Endothelial cell of umbilical vein (primary cell): Measurements from ENCODE around the gene NUP62. TPM values are rescaled to one million over a fixed set of nuclear protein-coding genes. Genes with fewer than 3 reads are reported as not detected.

Source experiments
- BruUV-seq: library from RNA; stranded (reverse); fragments of 400-500 nt; replicated peaks from 2 replicates; lab custom pipeline; 2021; lab: Mats Ljungman, UMichigan
- CTCF ChIA-PET: fragments of 300-600, 350-600 bp; sonication (Branson Sonifier 250); formaldehyde crosslinking; loops from one replicate; lab custom pipeline; 2021; ENCODE audit warnings: antibody characterized with exemption, inconsistent platforms; lab: Charles Lee
- POLR2A ChIA-PET: fragments of 300-600, 350-600 bp; sonication (Branson Sonifier 250); formaldehyde crosslinking; loops from one replicate; lab custom pipeline; 2021; ENCODE audit warnings: antibody characterized with exemption, inconsistent platforms; lab: Charles Lee
- DNase-seq: peaks from one replicate; pipeline ENCODE4 v3.0.0-alpha.2; 2011; ENCODE audit warnings: low read depth, low spot score
- FAIRE-seq: peaks from 2 replicates; lab custom pipeline; 2011; peaks lifted over from hg19 to GRCh38; lab: Jason Lieb, UNC
- H2AFZ ChIP-seq: 2 replicates; pipeline ENCODE4 v1.6.0; 2012; ENCODE audit warnings: low read depth, low read length, control low read depth, inconsistent platforms
- H3K27ac ChIP-seq: 2 replicates; pipeline ENCODE4 v1.5.1; 2011; ENCODE audit warnings: low read depth, mild to moderate bottlenecking, control low read depth, low read length, moderate library complexity; ENCODE audit not compliant: insufficient read depth
- H3K27me3 ChIP-seq, 2 experiments: 2 replicates each; pipeline versions ENCODE4 v1.6.0 to v1.6.1; 2011; ENCODE audit warnings: low read length in 2 of 2, mixed read lengths in 1 of 2; ENCODE audit not compliant: control insufficient read depth in 2 of 2, insufficient read depth in 2 of 2
- H3K36me3 ChIP-seq, 2 experiments: 2 replicates in 1 of 2; 3 replicates in 1 of 2; pipeline ENCODE4 v1.5.1; 2011; ENCODE audit warnings: low read length in 2 of 2, mild to moderate bottlenecking in 1 of 2, moderate library complexity in 1 of 2; ENCODE audit not compliant: control insufficient read depth in 2 of 2, insufficient read depth in 2 of 2; ENCODE audit errors: extremely low read depth in 1 of 2
- H3K4me1 ChIP-seq: 3 replicates; pipeline ENCODE4 v1.5.1; 2011; ENCODE audit warnings: mild to moderate bottlenecking, low read length; ENCODE audit not compliant: control insufficient read depth, insufficient read depth; ENCODE audit errors: extremely low read depth
- H3K4me2 ChIP-seq: 2 replicates; pipeline ENCODE4 v1.6.1; 2011; ENCODE audit warnings: low read length, control low read depth, mixed read lengths; ENCODE audit not compliant: insufficient read depth
- H3K4me3 ChIP-seq, 3 experiments: fragments of 200-600 bp in 1 of 3; sonication (generic), shearing (Covaris generic) in 1 of 3; replicated peaks in 1 of 3; 2 replicates each; pipeline ENCODE4 v1.5.1; 2011 to 2016; ENCODE audit warnings: control low read depth in 3 of 3, low read length in 3 of 3, mild to moderate bottlenecking in 2 of 3, inconsistent platforms in 1 of 3, low read depth in 1 of 3, moderate library complexity in 1 of 3; ENCODE audit not compliant: insufficient read depth in 1 of 3
- H3K79me2 ChIP-seq: 2 replicates; pipeline ENCODE4 v1.6.0; 2012; ENCODE audit warnings: low read length, inconsistent platforms; ENCODE audit not compliant: control insufficient read depth, insufficient read depth
- H3K9ac ChIP-seq: replicated peaks from 2 replicates; pipeline ENCODE3; 2011; ENCODE audit warnings: low read length, control low read depth; ENCODE audit not compliant: insufficient read depth; ENCODE audit errors: extremely low read depth
- H3K9me1 ChIP-seq: replicated peaks from 3 replicates; pipeline ENCODE4 v1.6.0; 2011; ENCODE audit warnings: mild to moderate bottlenecking, low read length; ENCODE audit not compliant: control insufficient read depth, insufficient read depth; ENCODE audit errors: extremely low read depth
- H3K9me3 ChIP-seq: replicated peaks from 2 replicates; pipeline ENCODE4 v1.5.1; 2012; ENCODE audit warnings: low read length, inconsistent platforms; ENCODE audit not compliant: control insufficient read depth, insufficient read depth
- H4K20me1 ChIP-seq: replicated peaks from 2 replicates; pipeline ENCODE3; 2011; ENCODE audit warnings: mild to moderate bottlenecking, low read length; ENCODE audit not compliant: control insufficient read depth, insufficient read depth; ENCODE audit errors: extremely low read depth
- CTCF ChIP-seq, 2 donors: IDR thresholded peaks; 1 replicate in 1 of 2; 2 replicates in 1 of 2; pipeline ENCODE4 v1.5.1; 2011; ENCODE audit warnings: low read length in 2 of 2, mild to moderate bottlenecking in 2 of 2, moderate library complexity in 2 of 2, control low read depth in 1 of 2, inconsistent platforms in 1 of 2, low read depth in 1 of 2; ENCODE audit not compliant: insufficient read depth in 1 of 2; ENCODE audit errors: extremely low read depth in 1 of 2
- FOS ChIP-seq: IDR thresholded peaks from 2 replicates; pipeline ENCODE4 v1.6.1; 2011; ENCODE audit warnings: mild to moderate bottlenecking, low read length, moderate library complexity, borderline replicate concordance; ENCODE audit not compliant: insufficient read depth
- JUN ChIP-seq: IDR thresholded peaks from 2 replicates; pipeline ENCODE4 v1.6.1; 2011; ENCODE audit warnings: borderline replicate concordance, low read depth; ENCODE audit not compliant: insufficient read length, insufficient read depth
- MYC ChIP-seq: IDR thresholded peaks from one replicate; pipeline ENCODE4 v1.6.1; 2011; ENCODE audit warnings: mild to moderate bottlenecking, low read depth, low read length
- POLR2A ChIP-seq: IDR thresholded peaks from 2 replicates; pipeline ENCODE4 v1.6.1; 2012; ENCODE audit warnings: low read depth, mild to moderate bottlenecking, control low read depth, low read length
- POLR2AphosphoS5 ChIP-seq: IDR thresholded peaks from 2 replicates; pipeline ENCODE4 v1.6.1; 2012; ENCODE audit warnings: low read depth, mild to moderate bottlenecking, control low read depth, low read length, moderate library complexity; ENCODE audit not compliant: insufficient read depth
- dilution Hi-C: fragments of 300-500 bp; cut with MboI; formaldehyde crosslinking; loops from one replicate; pipeline ENCODE4 v1.15.0; 2019; ENCODE audit warnings: low sequenced_read_pairs; ENCODE audit not compliant: extremely low pct_ligation_motif_present
- intact Hi-C: fragments of 100-400 bp; cut with micrococcal nuclease; formaldehyde crosslinking; loops from one replicate; pipeline ENCODE4 v1.10.0; 2022
- polyA plus RNA-seq, 4 experiments: library from polyadenylated mRNA; depleted of rRNA in 3 of 4; stranded (reverse) in 3 of 4; unstranded in 1 of 4; fragments of >200 nt; gene quantifications; 2 replicates each; pipeline versions ENCODE4 v1.2.1 to v1.2.3, GENCODE V29; 2011 to 2012; ENCODE audit warnings: missing spikeins in 1 of 4
- total RNA-seq: library from RNA; stranded (reverse); gene quantifications from 2 replicates; pipeline ENCODE4 v1.2.3, GENCODE V29; 2021

The NUP62 gene
- total and polyA plus RNA-seq, 2 donors (not counting 3 experiments of a cell fraction or from before 2014, with no cell fraction given), result 32.0 to 93.7 TPM

DNA sequence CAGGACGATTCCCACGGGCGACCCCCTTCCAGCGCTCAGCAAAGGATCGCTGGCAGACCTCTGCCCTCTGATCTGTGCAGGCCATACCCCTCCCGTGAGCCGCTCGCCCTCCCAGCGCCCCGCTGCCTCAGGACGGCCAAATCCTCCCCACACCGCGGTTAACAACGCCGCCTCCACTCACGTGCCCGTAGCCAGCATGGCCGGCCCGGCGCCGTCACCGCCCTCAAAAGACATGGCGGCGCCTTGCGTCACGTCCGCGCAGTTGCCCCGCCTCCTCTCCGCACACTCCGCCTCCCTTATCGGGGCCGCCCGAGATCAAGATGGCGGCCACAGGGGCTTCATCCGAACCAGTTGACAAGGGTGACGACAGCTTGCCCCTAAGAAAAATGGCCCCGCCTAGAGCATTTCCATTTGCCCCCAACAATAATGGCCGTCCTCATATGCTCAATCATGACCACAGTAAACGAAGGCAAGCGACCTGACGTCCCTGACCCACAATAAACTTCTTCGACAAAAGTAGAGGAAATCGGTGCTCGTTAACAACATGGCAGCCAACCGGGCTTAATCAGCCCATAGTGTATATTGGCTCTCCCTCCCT lies 52.8 kb downstream of the NUP62 start:
- H3K9ac ChIP-seq, result peak overlapping the region; percentile 91
- ChIA-PET CTCF (interaction anchor here (1.6 kb wide), 1 partner anchor 9 kb away, joined by 4 read pairs; the partner anchor contains the start of gene PNKP), POLR2A (interaction anchor here (0.7 to 0.9 kb wide), 4 partner anchors 7 to 53 kb away, joined by 3 to 6 read pairs (median 4); partner anchors contain the start of gene NUP62)
- peak overlapping the region; percentile 81 for H3K4me2 ChIP-seq
- H3K9me1 ChIP-seq, result no peaks in the 10 kb centered on the region
- no peaks in the 10 kb centered on the region for H3K27me3 ChIP-seq
- no peaks in the 10 kb centered on the region for H3K9me3 ChIP-seq
- peak overlapping the region; percentile 39 for H2AFZ ChIP-seq
- BruUV-seq, result no TSS peak
- DNase-seq (peak; percentile 99), FAIRE-seq (no peak)
- H3K27ac ChIP-seq, result peak overlapping the region; percentile 84
- H3K4me1 ChIP-seq, result peaks cover 14% of the 10 kb centered on the region
- TF ChIP-seq JUN (no peak), POLR2AphosphoS5 (peak; percentile 22), POLR2A (peak; percentile 15), MYC (peak; percentile 56)
- H3K36me3 ChIP-seq, result peaks cover 3 to 19% of the 10 kb centered on the region in 2 experiments
- H3K4me3 ChIP-seq, result peak overlapping the region; percentile 38 to 81 (median 70)
- dilution Hi-C loops, result no loop called here
- H4K20me1 ChIP-seq, result no peaks in the 10 kb centered on the region
- intact Hi-C loops, result loop anchor here (1.0 to 5.0 kb wide), 8 partner anchors 7 to 508 kb away; partner anchors contain the start of genes ALDH16A1, ATF5, FUZ and NUP62
- peaks cover 18% of the 10 kb centered on the region for H3K79me2 ChIP-seq

- H2AFZ ChIP-seq, result peak overlapping the region; percentile 39
- intact Hi-C loops, result loop anchor here (1.0 to 5.0 kb wide), 4 partner anchors 63 to 424 kb away; partner anchors contain the start of genes ALDH16A1, FUZ, PIH1D1 and RRAS
- H3K9ac ChIP-seq, result peak overlapping the region; percentile 91
- DNase-seq (peak; percentile 72), FAIRE-seq (peak; percentile 76)
- no TSS peak for BruUV-seq
- POLR2A ChIA-PET, result interaction anchor here (0.9 kb wide), 1 partner anchor 54 kb away, joined by 6 read pairs; the partner anchor contains the start of gene NUP62
- dilution Hi-C loops, result no loop called here
- H3K27me3 ChIP-seq, result no peaks in the 10 kb centered on the region
- CTCF ChIA-PET, result interaction anchor here (1.6 kb wide), 1 partner anchor 8 kb away, joined by 4 read pairs; the partner anchor contains the start of gene PNKP
- peaks cover 18% of the 10 kb centered on the region for H3K79me2 ChIP-seq
- H3K9me3 ChIP-seq, result no peaks in the 10 kb centered on the region
- TF ChIP-seq POLR2AphosphoS5 (peak; percentile 64), FOS (no peak), POLR2A (peak; percentile 70), MYC (no peak), CTCF (IDR thresholded peaks at IDR 0.05; ENCODE audit: extremely low read depth in 1 of 2, insufficient read depth in 1 of 2, low read depth in 1 of 2, low read length in 2 of 2) (no peak)
- H3K4me2 ChIP-seq, result peak overlapping the region; percentile 81
- H3K4me3 ChIP-seq, result peak overlapping the region; percentile 38 to 81 (median 70)
- no peaks in the 10 kb centered on the region for H3K9me1 ChIP-seq
- H3K4me1 ChIP-seq, result peaks cover 14% of the 10 kb centered on the region
- peak overlapping the region; percentile 84 for H3K27ac ChIP-seq
- no peaks in the 10 kb centered on the region for H4K20me1 ChIP-seq
- H3K36me3 ChIP-seq, result peaks cover 1 to 18% of the 10 kb centered on the region in 2 experiments
These were observed 53.4 kb downstream of the NUP62 start for GRCh38 chr19:49875857-49876421.
